Stimulated activated naive B cell treated with anti-CD40 and anti-IgM and Interleukin-4, amounts not matched to agents 10 μg/mL and 1 μg/mL and 100 μg/mL, for 72 hours (primary cell): ENCODE data around the gene RBFOX1.

Source experiments
- ATAC-seq, 2 donors: fragments of 150-1000 bp; cut with Tn5 transposase; replicated peaks; 2 replicates each; pipeline ENCODE4 v1.10.0; 2021; ENCODE audit warnings: moderate library complexity in 1 of 2
- DNase-seq: peaks from one replicate; pipeline ENCODE4 v3.0.0; 2021
- H3K27ac Mint-ChIP-seq: one replicate; pipeline ENCODE4 v1.8.0; 2022; ENCODE audit warnings: mild to moderate bottlenecking, mixed read lengths
- H3K27me3 Mint-ChIP-seq, 2 donors: one replicate each; pipeline ENCODE4 v1.8.0; 2022; ENCODE audit warnings: mixed read lengths in 2 of 2
- H3K36me3 Mint-ChIP-seq, 2 donors: one replicate each; pipeline ENCODE4 v1.8.0; 2022; ENCODE audit warnings: mixed read lengths in 2 of 2, mild to moderate bottlenecking in 1 of 2
- H3K4me1 Mint-ChIP-seq, 2 donors: one replicate each; pipeline ENCODE4 v1.8.0; 2022; ENCODE audit warnings: mixed read lengths in 2 of 2, mild to moderate bottlenecking in 1 of 2
- H3K4me3 Mint-ChIP-seq, 2 donors: one replicate each; pipeline ENCODE4 v1.8.0; 2022; ENCODE audit warnings: mild to moderate bottlenecking in 2 of 2, mixed read lengths in 2 of 2, moderate library complexity in 1 of 2
- H3K9me3 Mint-ChIP-seq, 2 donors: one replicate each; pipeline ENCODE4 v1.8.0; 2022; ENCODE audit warnings: mixed read lengths in 2 of 2, mild to moderate bottlenecking in 1 of 2

RBFOX1 gene

GRCh38 chr16:7436306-7436705 lies 103.7 kb downstream of the RBFOX1 start:
- no peak overlapping the region for H3K4me3 Mint-ChIP-seq
- no peaks in the 10 kb centered on the region for H3K27me3 Mint-ChIP-seq
- no peaks in the 10 kb centered on the region for H3K36me3 Mint-ChIP-seq
- ATAC-seq (no peak), DNase-seq (no peak)
- H3K27ac Mint-ChIP-seq: no peak overlapping the region
- no peaks in the 10 kb centered on the region for H3K4me1 Mint-ChIP-seq
- peaks cover 0 to 4% of the 10 kb centered on the region in 2 donors for H3K9me3 Mint-ChIP-seq

DNA sequence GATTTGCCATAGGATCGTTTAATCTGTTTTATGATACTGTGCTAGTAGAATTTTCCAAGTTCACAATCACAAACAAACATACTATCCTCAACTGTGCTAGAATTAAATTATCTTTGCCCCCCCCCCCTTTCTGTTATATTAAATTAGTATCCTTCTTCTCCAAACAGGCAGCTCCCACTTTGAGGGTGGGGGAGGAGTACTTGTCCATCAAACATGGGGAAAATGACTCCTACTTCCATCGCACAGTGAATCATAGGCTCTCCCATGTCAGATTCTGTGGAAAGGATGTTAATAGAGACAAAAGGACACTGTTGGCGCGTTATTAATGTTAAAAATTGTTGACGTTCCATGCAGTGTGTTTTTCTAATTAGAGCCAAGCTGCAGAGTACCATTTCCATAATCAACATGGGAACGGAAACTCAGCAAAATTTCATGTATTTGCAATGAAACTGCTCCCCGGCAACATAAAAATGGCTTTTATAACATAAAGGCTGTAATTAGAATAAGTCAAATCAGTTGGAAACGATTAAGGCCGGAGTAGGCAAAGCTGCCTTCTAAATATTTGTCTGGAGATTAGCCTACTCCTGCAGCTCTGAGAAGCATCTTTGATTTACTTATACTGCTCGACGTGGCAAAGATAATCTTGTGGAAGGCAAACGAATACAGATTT lies 104.6 kb downstream of the RBFOX1 start:
- Mint-ChIP-seq H3K4me1 (no peaks in the 10 kb centered on the region), H3K4me3 (no peak overlapping the region), H3K36me3 (no peaks in the 10 kb centered on the region), H3K27me3 (no peaks in the 10 kb centered on the region), H3K27ac (no peak overlapping the region), H3K9me3 (peaks cover 0 to 4% of the 10 kb centered on the region in 2 donors)
- DNase-seq (no peak), ATAC-seq (no peak)

DNA sequence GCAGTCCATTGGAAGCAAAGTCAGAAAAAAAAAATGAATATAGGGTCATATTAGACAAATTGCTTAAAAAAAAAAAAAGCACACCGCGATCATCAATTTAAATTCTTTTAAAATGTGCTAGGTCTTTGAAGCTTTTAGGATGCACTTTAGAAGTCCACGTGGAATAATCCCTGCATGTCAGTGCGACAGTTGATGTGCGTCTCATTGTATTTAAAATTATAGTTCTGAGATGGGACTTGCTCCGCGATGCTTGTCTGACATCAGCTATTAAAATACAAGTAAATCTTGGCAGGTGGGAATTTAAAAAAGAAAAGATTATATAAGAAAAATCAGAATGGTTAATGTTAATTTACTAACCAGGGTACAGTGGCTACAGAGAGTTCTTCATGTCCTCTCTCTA lies 105.2 kb downstream of the RBFOX1 start:
- Mint-ChIP-seq H3K27ac (no peak overlapping the region), H3K4me3 (no peak overlapping the region), H3K4me1 (no peaks in the 10 kb centered on the region), H3K36me3 (no peaks in the 10 kb centered on the region), H3K9me3 (peaks cover 0 to 4% of the 10 kb centered on the region in 2 donors), H3K27me3 (no peaks in the 10 kb centered on the region)
- no peak for ATAC-seq
- DNase-seq: no peak

- Mint-ChIP-seq H3K4me3 (no peak overlapping the region), H3K9me3 (peaks cover 0 to 4% of the 10 kb centered on the region in 2 donors), H3K4me1 (no peaks in the 10 kb centered on the region), H3K36me3 (no peaks in the 10 kb centered on the region), H3K27ac (no peak overlapping the region), H3K27me3 (no peaks in the 10 kb centered on the region)
- no peak for DNase-seq
- no peak for ATAC-seq
Measured at GRCh38 chr16:7438601-7439000, 106.0 kb downstream of the RBFOX1 start.

- Mint-ChIP-seq H3K4me3 (no peak overlapping the region), H3K27ac (no peak overlapping the region), H3K27me3 (no peaks in the 10 kb centered on the region), H3K4me1 (no peaks in the 10 kb centered on the region), H3K9me3 (peaks cover 0 to 4% of the 10 kb centered on the region in 2 donors), H3K36me3 (no peaks in the 10 kb centered on the region)
- ATAC-seq (no peak), DNase-seq (no peak)
Measured at GRCh38 chr16:7439518-7439917, 106.9 kb downstream of the RBFOX1 start.

DNA sequence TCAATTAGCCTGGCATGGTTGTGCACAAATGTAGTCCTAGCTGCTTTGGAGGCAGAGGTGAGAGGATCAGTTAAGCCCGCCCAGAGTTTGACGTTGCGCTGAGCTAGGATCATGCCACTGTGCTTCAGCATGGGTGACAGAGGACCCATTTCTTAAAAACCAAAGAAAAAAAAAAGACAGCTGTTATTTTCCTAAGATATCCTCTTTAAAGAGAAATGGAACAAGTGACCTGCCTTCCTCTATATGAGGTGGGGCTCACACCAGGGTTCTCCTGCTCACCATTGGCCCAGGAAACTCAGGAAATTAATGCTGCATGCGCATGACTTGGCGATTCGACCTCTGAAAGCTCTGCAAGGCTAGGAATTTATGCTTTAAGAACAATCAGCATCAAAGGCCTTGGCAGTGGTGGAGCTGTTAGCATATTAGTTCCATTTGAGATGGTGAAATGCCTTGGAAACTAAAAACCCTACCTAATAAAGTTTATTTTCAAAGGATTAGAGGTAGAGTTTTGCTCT lies 108.3 kb downstream of the RBFOX1 start:
- no peaks in the 10 kb centered on the region for H3K9me3 Mint-ChIP-seq
- no peaks in the 10 kb centered on the region for H3K4me1 Mint-ChIP-seq
- H3K36me3 Mint-ChIP-seq: no peaks in the 10 kb centered on the region
- H3K4me3 Mint-ChIP-seq: no peak overlapping the region
- ATAC-seq: no peak
- H3K27me3 Mint-ChIP-seq: no peaks in the 10 kb centered on the region
- no peak overlapping the region for H3K27ac Mint-ChIP-seq
- no peak for DNase-seq

DNA sequence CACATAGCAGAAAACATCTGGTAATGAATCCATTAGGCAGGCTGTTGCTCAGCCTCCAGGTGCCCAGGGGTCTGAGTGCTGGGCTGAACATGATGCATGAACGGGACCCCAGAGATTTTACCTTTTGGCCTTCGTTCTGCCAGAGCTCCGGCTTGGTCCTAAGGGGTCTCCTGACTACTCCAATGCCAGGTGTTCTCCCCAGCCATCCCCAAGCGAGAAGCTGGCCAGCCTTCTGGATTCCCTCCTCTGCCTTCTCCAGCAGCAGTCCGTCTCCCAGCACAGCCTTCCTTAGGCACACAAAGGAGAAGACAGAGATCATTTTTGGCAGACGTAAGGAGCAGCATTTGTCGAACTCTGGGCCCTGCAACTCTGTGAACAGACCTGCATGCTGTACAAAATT lies 109.4 kb downstream of the RBFOX1 start:
- no peaks in the 10 kb centered on the region for H3K36me3 Mint-ChIP-seq
- no peak overlapping the region for H3K27ac Mint-ChIP-seq
- H3K4me1 Mint-ChIP-seq: no peaks in the 10 kb centered on the region
- peaks cover 0 to 4% of the 10 kb centered on the region in 2 donors for H3K9me3 Mint-ChIP-seq
- no peaks in the 10 kb centered on the region for H3K27me3 Mint-ChIP-seq
- no peak for ATAC-seq
- DNase-seq: no peak
- H3K4me3 Mint-ChIP-seq: no peak overlapping the region

- Mint-ChIP-seq H3K27me3 (no peaks in the 10 kb centered on the region), H3K4me3 (no peak overlapping the region), H3K36me3 (no peaks in the 10 kb centered on the region), H3K27ac (no peak overlapping the region), H3K9me3 (peaks cover 0 to 4% of the 10 kb centered on the region in 2 donors), H3K4me1 (no peaks in the 10 kb centered on the region)
- no peak for DNase-seq
- ATAC-seq: no peak
Measured at GRCh38 chr16:7443142-7443541, 110.5 kb downstream of the RBFOX1 start.

DNA sequence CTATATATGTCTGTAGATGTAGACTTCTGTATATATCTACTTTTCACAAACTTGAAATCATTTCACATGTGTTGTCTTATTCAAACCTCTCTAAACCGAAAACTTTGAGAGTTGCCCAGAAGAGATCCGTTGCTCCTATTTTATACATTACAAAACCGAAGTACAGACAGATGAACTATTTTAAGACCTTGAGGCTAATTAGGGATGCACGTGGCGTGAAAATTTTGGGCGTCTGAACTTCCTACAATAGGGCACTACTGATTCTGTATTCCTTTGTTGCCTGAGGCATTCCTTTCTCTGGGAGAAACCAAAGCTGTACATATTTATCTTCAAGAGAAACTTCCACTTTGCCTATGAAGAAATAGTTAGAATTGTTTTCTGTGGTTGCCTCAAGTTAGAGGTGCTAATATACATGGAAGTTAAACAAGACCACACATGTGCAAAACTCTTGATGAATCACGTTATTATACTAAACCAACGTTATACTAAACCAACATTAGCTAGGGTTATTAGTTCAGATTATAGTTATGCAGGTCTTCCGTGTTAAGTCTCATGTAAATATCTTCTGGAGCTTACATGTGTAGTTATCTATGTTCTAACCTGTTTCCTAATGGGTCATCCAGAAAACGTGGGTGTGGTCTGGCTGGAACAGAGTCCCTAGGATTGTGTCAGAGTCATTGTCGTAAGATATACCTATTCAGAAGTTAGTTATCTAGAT lies 111.2 kb downstream of the RBFOX1 start:
- DNase-seq: no peak
- Mint-ChIP-seq H3K9me3 (peaks cover 0 to 5% of the 10 kb centered on the region in 2 donors), H3K4me1 (no peaks in the 10 kb centered on the region), H3K27ac (no peak overlapping the region), H3K27me3 (no peaks in the 10 kb centered on the region), H3K4me3 (no peak overlapping the region), H3K36me3 (no peaks in the 10 kb centered on the region)
- no peak for ATAC-seq

- H3K4me3 Mint-ChIP-seq: no peak overlapping the region
- peaks cover 11 to 15% of the 10 kb centered on the region in 2 donors for H3K9me3 Mint-ChIP-seq
- H3K27me3 Mint-ChIP-seq: no peaks in the 10 kb centered on the region
- no peak overlapping the region for H3K27ac Mint-ChIP-seq
- H3K36me3 Mint-ChIP-seq: no peaks in the 10 kb centered on the region
- no peaks in the 10 kb centered on the region for H3K4me1 Mint-ChIP-seq
- DNase-seq (no peak), ATAC-seq (no peak)
Measured at GRCh38 chr16:7449306-7449705, 116.7 kb downstream of the RBFOX1 start.

DNA sequence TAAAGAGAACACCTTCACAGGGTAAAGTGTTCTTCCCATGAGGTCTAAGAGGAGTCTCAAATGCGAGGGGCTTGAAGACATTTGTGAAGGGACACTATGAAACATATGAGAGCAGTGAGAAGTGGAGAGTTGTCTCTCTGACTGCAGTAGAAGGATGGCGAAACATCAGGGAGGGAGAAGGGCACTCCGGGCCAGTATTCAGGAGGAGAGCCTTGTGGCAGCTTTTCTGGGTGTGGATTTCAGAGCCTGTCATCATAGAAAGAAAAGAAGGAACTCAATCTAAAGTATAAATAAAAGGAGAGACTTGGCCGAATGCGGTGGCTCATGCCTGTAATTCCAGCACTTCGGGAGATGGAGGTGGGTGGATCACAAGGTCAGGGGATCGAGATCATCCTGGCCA lies 117.2 kb downstream of the RBFOX1 start:
- H3K4me3 Mint-ChIP-seq: no peak overlapping the region
- peaks cover 11 to 15% of the 10 kb centered on the region in 2 donors for H3K9me3 Mint-ChIP-seq
- H3K27me3 Mint-ChIP-seq: no peaks in the 10 kb centered on the region
- no peaks in the 10 kb centered on the region for H3K4me1 Mint-ChIP-seq
- ATAC-seq: no peak
- H3K27ac Mint-ChIP-seq: no peak overlapping the region
- no peak for DNase-seq
- no peaks in the 10 kb centered on the region for H3K36me3 Mint-ChIP-seq

DNA sequence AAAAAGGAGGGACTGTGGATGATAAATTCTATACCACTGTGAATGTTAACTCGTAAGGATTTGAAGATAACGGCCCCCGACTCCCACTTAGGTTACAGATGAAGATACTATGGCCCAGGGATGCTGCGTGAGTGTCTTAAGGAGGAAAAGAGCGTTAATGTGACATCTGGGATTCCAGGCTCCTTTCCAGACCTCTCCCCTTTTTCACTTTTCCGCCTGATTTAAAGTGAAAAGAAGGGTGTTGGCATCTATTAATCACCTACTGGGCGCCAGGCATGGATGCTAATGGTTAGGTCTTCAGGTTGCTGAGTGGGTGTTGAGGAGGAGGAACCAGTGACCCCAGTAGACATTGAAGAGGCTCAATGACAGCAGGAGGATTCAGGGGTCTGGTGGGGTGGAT lies 117.8 kb downstream of the RBFOX1 start:
- Mint-ChIP-seq H3K4me3 (no peak overlapping the region), H3K27me3 (no peaks in the 10 kb centered on the region), H3K27ac (no peak overlapping the region), H3K4me1 (no peaks in the 10 kb centered on the region), H3K9me3 (peaks cover 11 to 15% of the 10 kb centered on the region in 2 donors), H3K36me3 (no peaks in the 10 kb centered on the region)
- ATAC-seq: no peak
- DNase-seq: no peak

GRCh38 chr16:7452090-7452489 lies 119.4 kb downstream of the RBFOX1 start:
- ATAC-seq: no peak
- Mint-ChIP-seq H3K4me3 (no peak overlapping the region), H3K27me3 (no peaks in the 10 kb centered on the region), H3K36me3 (no peaks in the 10 kb centered on the region), H3K4me1 (no peaks in the 10 kb centered on the region), H3K27ac (no peak overlapping the region), H3K9me3 (peaks cover 7 to 15% of the 10 kb centered on the region in 2 donors)
- DNase-seq: no peak

DNA sequence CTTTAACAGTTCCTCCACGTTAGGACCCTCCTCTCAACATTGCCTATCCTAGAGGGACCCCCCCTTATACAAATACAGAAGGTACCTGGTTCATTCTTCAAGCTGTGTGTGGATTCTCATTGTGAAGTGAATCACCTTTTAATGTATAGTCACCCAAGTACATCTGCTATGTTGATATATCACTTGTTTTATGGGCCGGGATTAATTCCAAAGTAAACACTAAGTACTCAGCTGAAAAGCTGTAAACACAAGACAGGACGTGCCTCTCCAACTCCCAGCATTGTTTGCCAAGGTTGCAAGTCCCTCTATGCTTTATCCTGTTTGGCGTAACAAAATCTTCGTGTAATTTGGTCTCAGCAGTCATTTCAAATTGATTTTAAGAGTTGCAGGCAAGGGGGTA lies 123.6 kb downstream of the RBFOX1 start:
- no peak overlapping the region for H3K4me3 Mint-ChIP-seq
- no peak overlapping the region for H3K27ac Mint-ChIP-seq
- H3K36me3 Mint-ChIP-seq: no peaks in the 10 kb centered on the region
- H3K27me3 Mint-ChIP-seq: no peaks in the 10 kb centered on the region
- DNase-seq (no peak), ATAC-seq (no peak)
- H3K4me1 Mint-ChIP-seq: no peaks in the 10 kb centered on the region
- H3K9me3 Mint-ChIP-seq: peaks cover 10 to 27% of the 10 kb centered on the region in 2 donors

- Mint-ChIP-seq H3K4me3 (no peak overlapping the region), H3K4me1 (no peaks in the 10 kb centered on the region), H3K27ac (no peak overlapping the region), H3K27me3 (no peaks in the 10 kb centered on the region), H3K9me3 (peaks cover 10 to 24% of the 10 kb centered on the region in 2 donors), H3K36me3 (no peaks in the 10 kb centered on the region)
- DNase-seq: no peak
- ATAC-seq: no peak
Measured at GRCh38 chr16:7458144-7458543, 125.5 kb downstream of the RBFOX1 start.
